Ascending aorta (tissue), 2 donors: Measurements from ENCODE around the gene HS6ST1. TPM values are rescaled to one million over a fixed set of nuclear protein-coding genes. Genes with fewer than 3 reads are reported as not detected.
A peak's percentile ranks its signal among the peaks of the same experiment; 100 is the strongest.

Experiments
- DNase-seq, 2 donors: peaks; one replicate each; pipeline ENCODE4 v3.0.0-alpha.2; 2019; ENCODE audit warnings: low spot score in 2 of 2
- H3K27ac ChIP-seq, 2 donors: fragments of 200-600 bp; sonication (generic); one replicate each; pipeline ENCODE4 v1.5.1; 2016 to 2017; ENCODE audit warnings: mild to moderate bottlenecking in 1 of 2
- H3K27me3 ChIP-seq: fragments of 200-600 bp; sonication (generic); one replicate; pipeline ENCODE4 v1.5.1; 2017
- H3K36me3 ChIP-seq, 2 donors: fragments of 200-600 bp; sonication (generic); one replicate each; pipeline ENCODE4 v1.5.1; 2016
- H3K4me1 ChIP-seq, 2 donors: fragments of 200-600 bp; sonication (generic); one replicate each; pipeline ENCODE4 v1.5.1; 2016 to 2017; ENCODE audit warnings: mild to moderate bottlenecking in 1 of 2
- H3K4me3 ChIP-seq, 2 donors: fragments of 200-600 bp; sonication (generic); one replicate each; pipeline ENCODE4 v1.5.1; 2016 to 2017; ENCODE audit warnings: mild to moderate bottlenecking in 1 of 2
- H3K9me3 ChIP-seq, 2 donors: fragments of 200-600 bp; sonication (generic); one replicate each; pipeline ENCODE4 v1.5.1; 2016
- CTCF ChIP-seq, 3 experiments: fragments of 200-600 bp in 2 of 3; fragments of 450-650 bp in 1 of 3; sonication (generic) in 2 of 3; IDR thresholded peaks; one replicate each; pipeline ENCODE4 v1.5.1; 2016 to 2019; ENCODE audit warnings: antibody characterized with exemption in 3 of 3, mild to moderate bottlenecking in 1 of 3, moderate library complexity in 1 of 3
- intact Hi-C: fragments of 100-400 bp; cut with DNase I; formaldehyde crosslinking; loops from one replicate; pipeline ENCODE4 v1.15.1; 2023
- total RNA-seq: library from RNA; depleted of rRNA; stranded (reverse); fragments of >200 nt; gene quantifications from one replicate; pipeline ENCODE4 v1.1.0, GENCODE V29; 2016

The HS6ST1 gene
- total RNA-seq, 1 donor from 2014 or later = 42.7 TPM

DNA sequence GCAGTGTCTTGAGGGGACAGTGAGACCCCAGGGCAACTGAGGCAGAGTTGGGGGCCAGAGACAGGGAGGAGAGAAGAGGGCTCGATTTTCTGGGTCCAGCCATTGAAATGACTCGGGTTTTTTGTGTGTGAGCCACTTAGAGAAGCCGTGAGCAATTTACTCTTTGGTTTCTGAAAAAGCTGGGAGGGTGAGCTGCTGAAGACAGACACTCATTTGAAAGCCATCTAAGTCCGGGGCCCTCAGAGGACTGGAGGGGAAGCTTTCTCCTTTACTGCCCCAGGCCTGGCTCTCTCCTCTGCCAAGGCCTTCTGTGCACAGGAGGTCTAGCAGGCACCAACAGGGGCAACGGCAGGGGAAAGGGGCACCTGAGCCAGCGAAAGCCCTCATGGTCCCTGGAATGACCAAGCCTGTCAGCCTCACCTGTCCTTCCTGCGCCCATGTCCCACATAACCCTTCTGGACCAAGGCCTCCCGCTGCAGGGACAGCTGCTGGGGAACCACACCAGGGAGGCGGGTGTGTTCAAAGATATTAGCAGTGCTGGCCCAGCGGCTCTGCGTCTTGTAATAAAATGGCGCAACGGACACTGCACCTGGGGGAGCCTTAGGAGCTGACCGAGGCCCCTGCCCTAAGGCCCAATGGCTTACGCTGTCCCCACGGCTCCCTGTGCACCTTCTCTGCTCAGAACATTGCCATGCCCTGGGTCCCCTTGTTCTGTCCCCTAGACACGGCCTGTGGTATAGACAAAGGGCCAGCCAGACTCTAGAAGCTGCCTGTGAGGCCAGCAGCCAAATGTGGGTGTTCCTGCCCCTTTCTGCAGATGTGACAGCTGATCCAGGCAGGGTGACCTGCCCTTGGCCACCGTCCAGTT, 45.8 kb downstream of the HS6ST1 start:
- H3K36me3 ChIP-seq = peaks cover 0 to 20% of the 10 kb centered on the region in 2 donors
- no peak for TF ChIP-seq CTCF (IDR thresholded peaks at IDR 0.05)
- intact Hi-C loops = no loop called here
- no peaks in the 10 kb centered on the region for H3K9me3 ChIP-seq
- no peaks in the 10 kb centered on the region for H3K4me1 ChIP-seq
- no peak overlapping the region for H3K4me3 ChIP-seq
- DNase-seq = peak; percentile 7 to 42
- H3K27ac ChIP-seq = no peak overlapping the region
- H3K27me3 ChIP-seq = no peaks in the 10 kb centered on the region

DNA sequence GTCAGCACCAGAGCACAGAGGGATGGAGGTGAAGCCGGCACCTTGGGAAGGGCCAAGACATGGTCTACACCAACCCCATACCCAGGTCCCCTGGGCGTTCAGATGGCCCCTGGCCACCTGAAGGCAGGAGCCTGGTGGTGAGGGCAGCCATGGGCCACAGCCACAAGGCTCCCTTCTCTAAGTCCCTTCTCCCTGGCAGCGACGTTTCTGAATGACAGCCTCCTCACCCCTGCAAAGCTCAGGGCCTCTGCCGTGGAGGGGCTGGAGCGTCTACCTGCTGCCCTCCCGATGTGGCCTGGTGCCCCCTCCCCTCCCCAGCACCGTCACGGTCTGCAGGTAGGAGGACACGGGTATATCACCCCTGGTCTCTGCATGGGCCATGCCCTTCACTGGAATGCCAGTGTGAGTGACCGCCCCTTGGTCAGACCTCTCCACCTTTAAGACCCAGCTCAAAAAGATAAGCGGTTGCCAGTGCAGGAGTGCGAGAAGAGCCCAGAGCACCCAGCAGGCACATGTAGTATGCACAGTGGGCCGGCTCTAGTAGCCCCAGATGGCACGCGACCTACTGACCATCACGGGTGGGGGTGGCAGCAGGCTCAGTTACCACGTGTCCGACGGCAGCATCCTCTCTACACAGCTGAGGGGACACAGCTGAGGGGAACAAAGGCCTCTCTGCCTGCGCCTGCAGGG, 46.6 kb downstream of the HS6ST1 start:
- no peak for TF ChIP-seq CTCF (IDR thresholded peaks at IDR 0.05)
- H3K4me3 ChIP-seq = no peak overlapping the region
- no peak overlapping the region for H3K27ac ChIP-seq
- peaks cover 0 to 15% of the 10 kb centered on the region in 2 donors for H3K36me3 ChIP-seq
- no peaks in the 10 kb centered on the region for H3K27me3 ChIP-seq
- no peaks in the 10 kb centered on the region for H3K9me3 ChIP-seq
- DNase-seq = peak; percentile 4 to 60
- no peaks in the 10 kb centered on the region for H3K4me1 ChIP-seq
- intact Hi-C loops = no loop called here

DNA sequence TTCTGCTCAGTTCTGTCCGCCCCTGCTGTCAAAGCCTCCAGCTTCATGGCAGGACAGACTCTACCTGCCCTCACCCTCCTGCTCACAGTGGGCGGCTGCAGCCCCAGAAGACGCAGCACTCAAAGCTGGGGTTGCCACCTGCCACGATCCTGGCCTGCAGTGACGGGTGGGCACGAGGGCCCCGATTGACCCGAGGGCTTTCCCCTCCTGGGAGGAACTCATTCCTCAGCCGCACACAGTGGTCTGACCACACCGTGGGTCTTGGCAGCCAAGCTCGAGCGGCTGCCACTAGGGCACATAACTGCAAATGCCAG, 47.1 kb downstream of the HS6ST1 start:
- TF ChIP-seq CTCF (IDR thresholded peaks at IDR 0.05) = no peak
- Histone ChIP-seq H3K27ac (no peak overlapping the region), H3K27me3 (no peaks in the 10 kb centered on the region), H3K9me3 (no peaks in the 10 kb centered on the region), H3K4me1 (no peaks in the 10 kb centered on the region), H3K36me3 (peaks cover 0 to 12% of the 10 kb centered on the region in 2 donors), H3K4me3 (no peak overlapping the region)
- peak in 1 of 2 donors; percentile 60 for DNase-seq
- intact Hi-C loops = no loop called here

- Histone ChIP-seq H3K27me3 (no peaks in the 10 kb centered on the region), H3K4me1 (no peaks in the 10 kb centered on the region), H3K36me3 (peaks cover 0 to 12% of the 10 kb centered on the region in 2 donors), H3K27ac (no peak overlapping the region), H3K4me3 (no peak overlapping the region), H3K9me3 (no peaks in the 10 kb centered on the region)
- intact Hi-C loops = no loop called here
- peak; percentile 4 to 57 for DNase-seq
- no peak for TF ChIP-seq CTCF (IDR thresholded peaks at IDR 0.05)
Observed at GRCh38 chr2:128270672-128271596, 47.7 kb downstream of the HS6ST1 start.

DNA sequence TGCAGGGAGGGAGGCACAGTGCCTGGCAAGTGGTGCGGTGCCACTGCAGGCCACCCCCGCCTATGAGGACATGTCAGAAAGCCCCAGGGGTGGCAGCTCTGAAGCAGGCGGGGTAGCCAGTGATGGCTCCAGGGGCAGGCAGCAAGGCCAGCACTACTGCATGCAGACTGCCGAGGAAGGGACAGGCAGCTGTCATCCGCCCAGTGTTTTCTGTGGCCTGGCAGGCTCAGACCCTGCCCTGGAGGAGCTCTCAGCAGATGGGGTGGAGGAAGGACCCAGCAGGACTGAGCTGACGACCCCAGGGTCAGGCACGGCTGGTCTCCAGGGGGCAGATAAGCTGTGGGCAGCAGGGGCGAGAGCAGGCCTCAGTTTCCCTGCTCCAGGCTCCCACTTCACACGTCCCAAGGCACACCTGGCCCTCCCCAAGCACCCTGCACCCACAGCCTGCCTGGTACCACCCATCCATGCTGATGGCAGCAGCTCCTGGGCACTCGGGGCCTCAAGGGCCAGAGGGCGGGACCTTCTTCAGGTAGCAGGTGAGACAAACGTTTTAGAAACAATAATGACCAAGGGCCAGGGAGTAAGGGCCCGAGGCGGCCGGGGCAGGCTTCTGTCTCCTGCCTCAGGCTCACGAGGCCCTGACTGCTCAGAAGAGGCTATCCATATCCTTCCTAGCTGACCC, 48.5 kb downstream of the HS6ST1 start:
- Histone ChIP-seq H3K27ac (no peak overlapping the region), H3K4me1 (no peaks in the 10 kb centered on the region), H3K9me3 (no peaks in the 10 kb centered on the region), H3K36me3 (peaks cover 0 to 5% of the 10 kb centered on the region in 2 donors), H3K4me3 (no peak overlapping the region), H3K27me3 (no peaks in the 10 kb centered on the region)
- intact Hi-C loops = no loop called here
- no peak for TF ChIP-seq CTCF (IDR thresholded peaks at IDR 0.05)
- peak; percentile 1 to 59 for DNase-seq
